Measurements from ENCODE around the gene ZNF407.

The ZNF407 gene

DNA sequence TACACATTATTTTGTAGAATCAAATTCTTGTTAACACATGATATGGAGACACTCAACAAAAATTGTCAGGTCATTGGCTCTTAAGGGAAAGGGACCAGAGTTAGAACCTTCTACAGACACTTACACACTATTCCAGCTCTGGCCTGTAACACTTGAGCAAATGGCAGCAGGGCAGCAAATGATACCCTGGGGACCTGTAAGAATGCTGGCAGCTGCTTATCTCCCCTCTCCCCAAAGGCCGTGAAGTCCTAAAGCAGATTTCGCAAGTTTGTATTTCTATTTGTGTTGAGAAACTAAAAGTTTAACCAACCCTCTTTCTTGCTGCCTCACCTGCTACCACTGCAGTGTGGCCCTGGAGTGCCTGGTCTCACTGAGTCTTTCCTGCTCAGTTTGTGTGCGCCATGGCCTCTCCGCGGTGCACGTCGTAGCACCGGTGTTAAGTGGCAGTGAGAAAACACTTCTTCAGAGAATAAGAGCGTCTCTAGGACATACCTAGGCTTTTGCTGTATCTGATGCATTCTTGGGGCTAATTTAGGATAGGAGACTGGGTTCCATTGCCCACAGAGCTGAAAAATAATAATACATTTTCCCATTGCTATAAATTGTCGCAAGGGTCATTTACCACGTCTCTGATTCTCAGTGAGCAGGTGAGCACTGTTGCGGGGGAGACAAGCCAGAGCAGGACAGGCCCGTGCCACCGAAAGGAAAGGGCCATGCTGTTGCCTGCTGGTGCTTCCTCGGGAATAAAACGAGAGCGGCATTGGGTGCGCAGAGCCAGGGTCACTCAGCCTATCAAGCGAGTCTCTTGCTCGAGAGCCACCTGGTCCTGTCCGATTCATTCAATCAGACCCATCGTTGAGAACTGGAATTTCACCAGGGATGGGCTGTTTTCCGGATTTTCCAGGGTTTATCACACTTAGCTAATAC, 406.4 kb downstream of the ZNF407 start:
- DNase-seq: no peak

DNA sequence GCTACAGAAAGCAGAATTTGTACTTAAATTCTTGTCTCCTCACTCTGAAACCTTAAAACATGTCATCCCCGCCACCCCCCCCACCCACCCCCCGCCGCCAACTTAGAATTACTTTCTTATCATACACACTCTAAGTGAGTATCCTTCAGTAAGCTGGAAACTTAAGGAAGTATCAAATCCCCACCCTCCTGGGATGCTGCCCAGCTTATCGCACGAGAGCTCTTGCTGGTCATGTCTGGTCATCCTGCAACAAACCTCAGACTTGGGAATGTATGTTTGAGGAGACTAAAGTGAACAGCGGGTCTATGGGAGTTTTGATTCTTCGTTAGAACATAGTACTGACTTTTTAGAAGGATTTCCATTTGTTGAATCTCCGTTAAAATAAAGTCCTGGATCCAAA, 408.0 kb downstream of the ZNF407 start:
- DNase-seq: no peak

DNA sequence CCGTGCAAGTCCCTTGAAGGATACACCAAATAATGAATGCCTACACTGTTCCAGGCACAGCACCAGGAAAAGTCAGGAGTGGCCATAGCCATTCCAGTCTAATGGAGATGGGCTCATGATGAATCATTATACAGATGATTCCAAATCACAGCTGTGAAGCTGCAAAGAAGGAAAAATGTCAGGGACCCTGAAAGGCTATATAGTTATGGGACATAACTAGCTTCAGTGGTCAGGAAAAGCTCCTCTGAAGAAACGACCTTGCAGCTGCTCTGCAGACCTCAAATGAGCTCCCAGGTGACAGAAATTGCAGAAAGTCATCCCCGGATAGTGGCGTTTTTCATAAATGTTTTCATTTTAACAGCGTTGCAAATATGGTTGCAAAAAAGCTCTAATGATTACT, 410.5 kb downstream of the ZNF407 start:
- no peak for DNase-seq

DNA sequence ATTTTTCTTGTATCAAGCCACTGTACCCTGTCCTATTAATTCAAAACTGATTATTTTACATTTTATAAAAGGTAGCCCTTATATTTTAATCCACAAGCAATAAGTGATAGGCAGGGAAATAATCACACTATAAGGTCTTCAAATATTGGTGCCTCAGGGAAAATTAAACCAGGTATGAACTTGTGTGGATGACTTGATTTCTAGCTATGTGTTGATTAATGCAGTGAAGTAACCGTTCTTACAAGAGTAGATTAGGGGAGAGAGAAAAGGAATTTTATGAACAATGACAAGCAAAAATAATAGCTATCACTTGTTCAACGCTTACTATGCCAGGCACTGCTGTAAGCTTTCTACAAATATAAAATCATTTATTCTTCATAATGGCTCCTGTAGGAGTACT, 411.6 kb downstream of the ZNF407 start:
- DNase-seq: no peak

DNA sequence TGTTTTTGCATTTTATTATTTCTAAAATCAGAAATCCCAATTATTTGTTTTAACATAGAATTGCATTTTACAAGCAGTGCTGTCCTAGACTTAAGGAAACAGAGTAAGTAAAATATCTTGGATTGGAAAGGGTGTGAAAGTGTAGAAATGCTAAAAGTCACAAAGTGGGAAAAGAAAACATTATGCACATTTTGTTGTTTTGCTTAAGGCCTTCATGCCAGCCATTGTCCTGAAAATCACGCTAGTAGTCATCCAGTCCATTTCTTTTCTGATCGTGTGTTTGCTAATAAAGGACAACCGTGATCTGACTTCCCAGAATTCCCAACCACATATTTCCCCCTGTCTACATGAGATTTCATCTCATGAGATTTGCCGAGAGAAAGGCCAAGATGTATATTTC, 412.2 kb downstream of the ZNF407 start:
- no peak for DNase-seq

DNA sequence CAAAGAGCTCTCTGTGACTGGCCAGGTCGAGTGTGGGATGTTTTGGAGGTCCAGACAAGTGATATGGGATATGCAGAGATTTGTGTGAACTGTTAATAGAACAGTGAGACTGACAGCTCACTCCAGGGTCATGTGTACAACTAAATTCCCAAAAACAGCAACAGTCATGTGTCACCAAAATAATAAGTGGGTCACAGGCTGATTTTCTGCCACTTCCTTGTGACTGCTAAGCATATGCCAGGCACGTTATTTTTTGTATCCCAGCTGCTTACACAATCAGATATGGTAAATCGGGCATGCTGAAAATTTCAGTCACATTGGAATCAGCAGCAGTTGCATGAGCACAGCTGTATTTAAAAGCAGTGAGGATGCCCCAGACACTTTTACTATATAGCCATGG, 412.6 kb downstream of the ZNF407 start:
- DNase-seq: peak in 1 of 58 donors; percentile 12

DNA sequence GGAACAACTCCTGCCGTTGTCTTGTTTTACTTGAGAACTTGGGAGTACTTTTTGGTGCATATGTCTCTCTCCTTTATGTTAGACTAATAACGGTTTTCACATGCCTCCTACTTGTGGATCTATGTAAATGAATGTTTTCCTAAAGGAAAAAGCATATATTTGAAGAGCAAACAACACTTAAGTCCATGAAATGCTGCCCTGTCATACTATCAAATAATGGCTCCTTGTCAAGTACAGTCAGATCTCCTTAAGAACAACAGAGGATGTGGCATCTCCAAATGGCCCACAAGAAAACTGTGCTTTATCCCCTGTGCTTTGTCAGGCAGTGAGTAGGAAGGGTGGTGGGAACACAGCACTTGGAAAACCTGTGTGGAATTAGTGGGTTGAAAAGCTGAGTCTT, 413.0 kb downstream of the ZNF407 start:
- DNase-seq: no peak

DNA sequence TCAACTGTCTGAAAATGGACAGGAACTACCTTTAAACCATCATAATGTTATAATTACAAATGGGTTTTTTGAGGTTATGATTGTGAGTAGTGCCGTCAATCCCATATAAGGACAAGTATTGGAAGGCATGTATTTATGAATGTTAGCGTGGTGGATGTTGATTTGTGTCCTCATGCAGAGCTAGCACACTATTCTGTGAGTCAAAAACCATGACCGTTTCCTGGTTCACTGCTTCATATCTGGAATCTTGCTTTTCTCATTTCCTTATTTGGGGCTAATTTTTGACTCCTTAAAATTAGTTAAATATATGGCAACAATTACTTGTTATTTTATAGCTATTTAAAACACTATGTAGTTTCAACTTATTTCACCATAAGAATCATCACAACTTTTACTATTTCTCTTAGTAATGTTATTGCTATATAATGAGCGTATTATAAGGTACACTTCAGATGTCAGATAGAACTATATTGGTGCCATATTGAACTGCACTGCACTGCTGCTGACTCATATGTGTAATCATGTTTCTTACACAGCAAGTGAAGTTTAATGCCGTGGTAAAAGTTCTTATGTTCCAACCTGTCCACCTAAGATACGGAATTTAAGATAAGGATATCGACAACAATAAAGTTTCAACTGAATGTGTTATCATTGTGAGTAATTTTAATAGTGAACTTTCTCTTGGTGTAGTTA, 418.5 kb downstream of the ZNF407 start:
- no peak for DNase-seq

DNA sequence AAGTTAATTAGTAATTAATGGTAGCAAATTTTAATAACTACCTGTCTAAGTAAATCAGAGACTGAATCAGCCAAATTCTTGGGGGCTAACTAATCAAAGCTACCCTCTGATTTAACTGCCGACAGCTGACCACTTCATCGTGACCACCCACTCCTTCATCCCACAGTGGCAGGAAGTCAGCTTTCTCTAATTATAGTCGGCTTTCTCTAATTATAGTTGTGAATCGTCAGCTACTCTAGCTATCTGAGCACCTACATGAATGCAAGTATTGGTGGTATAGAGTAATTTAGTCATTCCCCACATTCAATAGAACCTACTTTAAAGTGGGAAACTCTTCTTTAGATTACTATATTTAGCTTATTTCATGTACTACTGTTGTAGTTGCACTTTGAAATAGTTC, 425.8 kb downstream of the ZNF407 start:
- DNase-seq: no peak

DNA sequence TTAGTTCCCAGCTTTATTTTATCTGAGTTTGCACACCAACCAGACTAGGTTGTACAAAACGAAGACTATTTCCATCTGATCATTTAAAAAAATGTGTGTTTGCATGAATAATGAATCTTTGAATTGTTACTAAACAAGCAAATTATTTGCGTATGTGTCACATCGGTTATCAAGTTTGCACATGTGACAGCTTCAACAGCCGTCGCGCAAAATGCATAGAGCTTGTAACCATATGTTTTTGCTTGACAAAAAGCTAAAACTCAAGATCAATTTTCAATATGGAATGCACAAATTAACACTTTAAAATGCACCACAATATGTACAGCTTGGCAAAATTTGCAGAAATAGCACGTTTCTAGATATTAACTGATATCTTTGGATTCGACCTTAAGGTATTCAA, 427.2 kb downstream of the ZNF407 start:
- DNase-seq: no peak

DNA sequence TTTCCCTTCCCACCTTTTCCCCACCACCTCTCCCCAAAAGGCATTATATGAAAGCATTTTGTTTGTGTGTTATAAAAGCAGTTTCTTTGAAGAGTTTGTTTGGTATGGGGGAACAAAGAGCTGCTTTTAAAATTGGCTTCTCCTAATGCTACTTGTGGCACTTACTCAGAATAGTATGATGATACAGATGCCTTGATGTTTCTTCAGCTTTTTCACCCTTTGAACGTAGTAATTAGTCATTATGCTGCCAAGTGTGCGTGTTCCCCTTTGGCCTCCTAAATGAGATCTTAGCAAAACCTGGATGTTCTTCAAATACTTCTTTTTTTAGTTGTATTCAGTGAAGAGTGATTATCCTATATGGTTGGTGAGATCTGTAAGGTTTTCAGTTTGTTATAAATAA, 427.9 kb downstream of the ZNF407 start:
- DNase-seq: no peak

DNA sequence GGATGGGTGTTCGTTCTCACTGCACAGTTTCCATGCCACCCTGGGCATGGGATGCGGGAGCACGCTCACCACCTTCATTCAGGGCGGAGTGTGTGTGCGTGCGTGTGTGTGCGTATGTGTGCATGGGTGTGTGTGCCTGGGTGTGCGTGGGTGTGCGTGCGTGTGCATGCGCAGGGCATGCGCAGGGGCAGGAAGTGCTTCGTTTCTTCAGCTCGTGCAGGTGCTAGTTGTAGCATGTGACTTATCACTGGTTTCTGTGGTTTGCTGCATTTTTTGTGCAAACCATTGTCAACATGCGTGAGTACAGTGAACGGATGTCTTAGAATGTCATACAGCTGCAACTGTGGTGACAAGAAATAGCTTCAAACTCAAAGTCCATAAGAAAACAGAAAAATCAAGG, 431.8 kb downstream of the ZNF407 start:
- DNase-seq: no peak

DNA sequence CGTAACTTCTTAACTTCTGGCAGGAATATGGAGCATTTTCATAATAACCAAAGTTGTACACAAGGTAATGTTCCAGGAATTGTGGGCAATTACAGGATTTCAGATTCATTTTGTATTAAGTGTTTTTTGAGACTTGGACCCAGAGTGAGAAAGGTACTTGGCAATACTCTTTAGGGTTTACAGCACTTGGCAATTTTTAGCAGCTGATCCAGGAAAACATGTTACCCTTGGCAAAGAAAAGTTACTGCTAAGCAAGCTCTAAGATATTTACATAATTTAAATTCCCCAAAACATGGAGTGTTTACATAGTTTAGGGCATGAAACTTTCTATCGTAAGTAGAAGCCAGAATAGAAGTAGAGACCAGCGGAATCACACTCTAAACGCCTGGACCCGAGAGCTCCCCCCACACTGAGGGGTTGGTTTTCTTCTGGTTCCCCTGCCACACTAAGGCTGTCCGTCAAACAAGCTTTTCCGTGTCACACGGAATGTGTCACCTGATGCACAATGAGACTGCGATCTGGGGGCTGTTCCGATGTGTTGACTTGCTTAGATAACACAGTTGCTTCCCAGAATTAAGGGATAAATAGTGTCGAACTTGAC, 434.1 kb downstream of the ZNF407 start:
- no peak for DNase-seq

DNA sequence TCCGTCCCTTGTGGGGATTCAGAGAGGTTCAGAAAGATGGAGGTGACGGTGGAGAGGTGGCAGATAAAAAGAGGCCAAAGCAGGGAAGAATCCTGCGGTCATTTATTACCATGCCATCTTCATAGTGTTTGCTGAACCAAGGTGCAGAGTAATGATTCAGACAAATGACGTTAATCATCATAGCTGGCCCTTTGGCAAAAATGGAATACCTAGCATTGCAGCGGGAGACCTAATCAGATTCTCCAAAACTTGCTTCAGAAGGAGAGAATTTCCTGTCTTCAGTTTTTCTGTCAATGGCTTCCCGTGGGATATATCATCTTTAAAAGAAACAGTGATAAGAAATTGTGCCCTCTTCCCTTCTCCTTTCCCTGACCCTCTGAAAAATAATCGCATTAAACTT, 435.8 kb downstream of the ZNF407 start:
- no peak for DNase-seq

DNA sequence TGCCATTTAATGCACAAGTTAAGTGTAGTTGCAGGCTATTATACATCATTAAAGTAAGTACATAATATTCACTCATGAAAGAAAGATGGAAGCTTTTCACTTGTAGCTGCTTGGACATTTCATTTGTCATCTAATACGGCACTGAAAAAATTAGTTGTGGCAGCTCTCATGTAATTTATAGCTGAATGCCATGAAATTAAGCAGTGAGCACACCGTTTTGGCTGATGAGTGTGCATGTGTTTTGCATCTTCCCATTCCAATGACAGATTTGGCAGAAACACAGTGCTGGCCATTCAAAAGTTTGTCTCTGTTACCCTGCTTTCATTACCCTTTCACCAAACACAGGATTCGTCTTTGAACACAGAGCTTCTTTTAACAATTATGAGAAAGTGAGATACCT, 437.3 kb downstream of the ZNF407 start:
- no peak for DNase-seq

DNA sequence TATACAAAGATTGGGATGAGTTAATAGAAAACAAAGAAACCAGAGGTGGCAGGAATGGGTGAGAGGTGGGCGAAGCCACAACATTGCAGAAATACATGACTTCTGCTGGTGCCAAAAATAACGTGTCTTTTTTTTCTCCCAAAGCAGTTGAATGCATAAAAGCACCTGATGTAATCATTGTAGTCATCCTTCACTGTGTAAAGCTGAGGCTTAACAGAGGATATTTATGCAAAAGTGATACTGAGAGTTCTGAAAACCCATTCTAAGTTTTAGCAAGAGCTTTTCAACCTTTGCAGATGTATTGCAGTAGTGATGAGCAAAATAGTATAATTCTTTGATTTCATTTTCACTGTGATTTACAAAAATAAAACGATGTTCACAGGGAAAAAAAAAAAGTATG, 438.3 kb downstream of the ZNF407 start:
- no peak for DNase-seq

DNA sequence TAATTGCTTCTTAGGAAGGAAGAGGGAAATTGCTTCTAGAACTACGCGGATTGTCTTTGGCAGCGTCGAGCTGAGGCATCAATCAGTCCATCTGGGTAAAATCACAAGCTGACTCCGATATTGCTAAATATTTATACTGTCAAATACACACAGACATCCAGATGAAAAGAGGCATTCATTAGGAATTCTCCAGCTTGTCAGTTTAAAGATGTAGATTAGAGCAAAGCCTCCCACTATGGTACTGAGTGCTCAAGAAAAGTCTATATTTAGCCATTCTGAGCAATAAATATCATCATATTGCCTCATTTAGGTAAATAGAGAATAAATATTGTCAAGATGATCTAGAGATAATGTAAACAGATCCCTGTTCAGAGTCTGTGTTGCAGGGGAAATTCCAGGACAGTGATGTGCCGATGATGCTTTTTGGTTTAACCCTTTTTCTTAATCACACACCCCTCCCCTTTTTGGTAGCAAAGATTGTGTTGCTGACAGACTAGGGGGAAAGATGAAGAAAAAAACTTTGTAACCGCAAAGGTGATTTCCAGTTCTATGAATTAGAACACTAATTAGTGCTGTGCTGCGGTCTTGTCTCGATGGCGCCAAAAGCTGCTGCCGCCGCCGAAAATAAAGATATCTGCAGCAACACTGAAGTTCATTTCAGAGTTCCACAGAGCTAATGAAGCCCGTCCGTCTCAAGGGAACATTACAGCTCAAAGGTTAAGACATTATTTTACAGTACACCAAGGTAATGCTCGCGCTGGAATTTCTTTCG, 439.4 kb downstream of the ZNF407 start:
- no peak for DNase-seq

DNA sequence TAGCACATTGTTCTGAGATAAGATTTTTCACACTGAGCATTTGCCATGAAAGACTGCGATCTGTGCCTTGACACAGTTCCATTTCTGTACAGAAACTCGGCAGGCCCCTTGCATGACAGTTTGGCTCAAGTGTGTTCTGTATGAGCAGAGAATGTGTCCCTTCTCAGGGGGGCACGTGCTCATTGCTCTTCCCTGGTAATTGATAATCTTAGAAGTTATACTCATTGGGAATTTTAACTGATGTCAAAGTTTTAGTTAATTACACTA, 440.0 kb downstream of the ZNF407 start:
- DNase-seq: no peak

DNA sequence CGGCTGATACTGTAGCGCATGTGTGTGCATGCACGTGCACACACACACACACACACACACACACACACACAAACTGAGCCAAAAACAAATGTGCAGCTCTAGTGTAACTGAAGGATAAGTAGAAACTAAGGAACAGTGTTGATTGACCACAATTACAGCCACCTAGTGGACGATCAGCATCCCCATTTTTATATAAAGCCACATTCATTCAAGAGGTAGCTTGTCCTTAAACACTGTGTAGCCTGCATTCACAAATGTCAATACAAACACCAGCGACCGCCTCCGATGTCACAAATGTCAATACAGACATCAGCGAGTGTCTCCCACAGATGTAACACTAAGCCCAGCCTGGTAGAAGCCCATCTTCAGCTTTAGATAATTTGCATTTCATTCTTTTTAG, 443.9 kb downstream of the ZNF407 start:
- DNase-seq: no peak

DNA sequence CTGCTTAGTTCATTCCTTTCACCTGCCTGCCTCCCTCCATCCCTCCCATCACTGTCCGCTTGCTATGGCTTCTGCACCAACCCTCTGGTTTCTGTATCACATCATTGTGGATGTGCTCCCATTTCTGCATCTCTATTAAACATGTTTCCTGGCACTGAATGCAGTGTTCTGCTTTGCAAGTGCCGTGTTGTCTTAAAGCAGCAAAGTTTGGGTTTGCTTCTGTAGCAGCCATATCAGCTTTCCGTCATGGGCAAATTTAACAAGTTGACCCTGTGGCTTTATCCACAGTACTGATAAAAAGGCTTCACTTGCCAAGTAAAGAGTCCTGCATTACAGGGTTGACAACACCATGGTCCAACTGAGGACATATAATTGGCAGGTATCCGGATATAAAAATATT, 445.8 kb downstream of the ZNF407 start:
- DNase-seq: no peak

DNA sequence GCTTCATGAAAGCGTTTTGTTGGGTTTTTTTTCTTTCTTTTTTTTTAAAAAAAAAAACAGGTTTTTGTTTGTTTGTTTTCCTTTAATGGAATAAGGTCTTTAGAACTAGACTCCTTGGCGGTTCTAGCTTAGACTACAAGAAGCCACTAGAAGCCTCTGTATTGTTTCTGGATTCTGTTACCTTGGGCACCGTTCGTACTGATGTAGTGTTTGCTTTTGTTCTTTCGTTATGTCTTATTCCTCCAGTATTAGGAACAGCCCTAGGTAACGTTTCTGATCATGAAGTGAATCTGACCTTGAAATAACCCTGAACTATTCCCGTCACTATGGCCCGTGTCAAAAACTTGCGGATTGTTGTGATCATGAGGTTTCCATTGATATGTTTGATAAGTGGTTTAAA, 446.6 kb downstream of the ZNF407 start:
- DNase-seq: no peak

DNA sequence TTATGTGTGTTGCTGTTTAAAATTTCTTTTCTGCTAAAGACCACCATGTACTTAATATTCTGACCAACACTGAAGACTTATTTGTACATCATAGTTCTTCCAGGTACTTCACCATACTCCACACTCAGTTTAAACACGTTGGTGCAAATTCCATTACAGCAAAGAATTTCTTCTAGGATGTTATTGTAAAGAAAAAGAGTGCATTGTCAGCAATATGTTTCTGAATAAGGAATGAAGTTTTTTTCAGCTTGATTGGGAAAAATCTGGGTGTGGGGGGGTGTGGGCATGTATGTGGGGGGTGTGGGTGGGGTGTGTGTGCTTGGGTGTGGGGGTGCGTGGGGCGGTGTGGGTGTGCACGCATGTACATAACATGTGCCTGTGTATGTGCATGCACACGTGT, 447.1 kb downstream of the ZNF407 start:
- no peak for DNase-seq

All from anterior cingulate cortex (tissue), 58 donors.